AG10803 (cell line): ENCODE data around the gene RBFOX1.

Source experiments
- DNase-seq: peaks from one replicate; pipeline ENCODE4 v3.0.0; 2010; ENCODE audit warnings: low read depth
- H3K4me3 ChIP-seq: 2 replicates; pipeline ENCODE4 v1.5.1; 2011; ENCODE audit warnings: mild to moderate bottlenecking, low read length, control low read depth
- TF ChIP-seq, protein P1 (sequence below): conservative IDR thresholded peaks from 2 replicates; pipeline ENCODE4 v1.5.1; 2011; ENCODE audit warnings: mild to moderate bottlenecking, low read length, control low read depth, inconsistent platforms

RBFOX1 gene

DNA sequence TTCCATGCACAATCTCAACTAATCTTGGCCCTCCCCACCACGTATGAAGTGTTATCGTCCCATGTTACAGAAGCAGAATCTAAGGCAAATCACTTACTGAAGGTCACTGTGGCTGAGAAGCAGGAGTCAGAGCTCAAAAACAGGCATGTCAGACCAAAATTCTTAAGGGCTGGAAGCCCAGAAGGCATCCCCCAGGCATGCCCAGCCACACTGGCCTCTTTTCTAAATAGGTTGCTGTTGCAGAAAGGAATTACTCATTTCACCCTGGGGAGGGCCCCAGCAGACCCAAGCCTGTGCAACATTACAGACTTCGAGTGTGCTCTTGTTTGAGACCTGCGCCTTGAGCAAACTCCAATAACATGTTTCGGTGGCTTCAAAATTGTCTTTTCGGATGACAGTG, 194.1 kb downstream of the RBFOX1 start:
- no peak overlapping the region for H3K4me3 ChIP-seq
- TF ChIP-seq, protein P1, sequence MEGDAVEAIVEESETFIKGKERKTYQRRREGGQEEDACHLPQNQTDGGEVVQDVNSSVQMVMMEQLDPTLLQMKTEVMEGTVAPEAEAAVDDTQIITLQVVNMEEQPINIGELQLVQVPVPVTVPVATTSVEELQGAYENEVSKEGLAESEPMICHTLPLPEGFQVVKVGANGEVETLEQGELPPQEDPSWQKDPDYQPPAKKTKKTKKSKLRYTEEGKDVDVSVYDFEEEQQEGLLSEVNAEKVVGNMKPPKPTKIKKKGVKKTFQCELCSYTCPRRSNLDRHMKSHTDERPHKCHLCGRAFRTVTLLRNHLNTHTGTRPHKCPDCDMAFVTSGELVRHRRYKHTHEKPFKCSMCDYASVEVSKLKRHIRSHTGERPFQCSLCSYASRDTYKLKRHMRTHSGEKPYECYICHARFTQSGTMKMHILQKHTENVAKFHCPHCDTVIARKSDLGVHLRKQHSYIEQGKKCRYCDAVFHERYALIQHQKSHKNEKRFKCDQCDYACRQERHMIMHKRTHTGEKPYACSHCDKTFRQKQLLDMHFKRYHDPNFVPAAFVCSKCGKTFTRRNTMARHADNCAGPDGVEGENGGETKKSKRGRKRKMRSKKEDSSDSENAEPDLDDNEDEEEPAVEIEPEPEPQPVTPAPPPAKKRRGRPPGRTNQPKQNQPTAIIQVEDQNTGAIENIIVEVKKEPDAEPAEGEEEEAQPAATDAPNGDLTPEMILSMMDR, result no peak
- no peak for DNase-seq

DNA sequence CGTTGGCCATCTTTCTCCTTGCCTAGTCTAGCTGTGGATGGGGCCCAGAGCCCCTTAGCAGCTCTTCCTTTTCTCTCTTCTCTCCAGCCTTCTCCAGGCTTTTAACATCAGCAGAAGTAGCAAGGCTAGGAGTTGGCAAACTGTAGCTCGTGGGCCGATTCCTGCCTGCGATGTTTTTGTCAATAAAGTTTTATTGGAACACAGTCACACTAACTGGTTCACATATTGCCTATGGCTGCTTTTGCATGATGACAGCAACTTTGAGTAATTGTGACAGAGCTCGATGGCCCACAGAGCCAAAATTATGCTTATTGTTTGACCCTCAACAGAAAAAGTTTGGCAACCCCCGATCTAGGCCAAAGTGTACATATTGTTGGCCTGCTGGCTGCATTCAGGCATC, 199.9 kb downstream of the RBFOX1 start:
- no peak overlapping the region for H3K4me3 ChIP-seq
- TF ChIP-seq, protein P1, result no peak
- DNase-seq, result no peak

DNA sequence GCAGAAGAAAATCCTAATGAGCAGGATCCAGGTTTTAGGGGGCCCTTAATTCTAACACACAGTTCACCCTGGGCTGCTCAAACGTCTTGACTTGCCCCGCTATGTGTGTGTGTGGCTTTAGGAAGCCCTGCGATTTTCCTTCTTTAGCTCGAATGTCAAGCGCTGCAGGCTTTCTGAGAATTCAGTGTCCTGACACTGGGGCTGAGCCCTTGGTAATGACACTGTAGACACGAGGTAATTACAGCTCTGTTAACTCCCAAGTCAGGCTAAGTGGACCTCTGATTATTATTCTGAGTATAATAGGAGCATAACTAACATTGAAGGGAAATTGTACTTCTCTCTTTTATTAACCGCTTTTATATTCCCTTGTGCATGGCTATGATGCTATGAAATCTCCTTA, 202.1 kb downstream of the RBFOX1 start:
- TF ChIP-seq, protein P1, result no peak
- H3K4me3 ChIP-seq, result no peak overlapping the region
- DNase-seq, result no peak

DNA sequence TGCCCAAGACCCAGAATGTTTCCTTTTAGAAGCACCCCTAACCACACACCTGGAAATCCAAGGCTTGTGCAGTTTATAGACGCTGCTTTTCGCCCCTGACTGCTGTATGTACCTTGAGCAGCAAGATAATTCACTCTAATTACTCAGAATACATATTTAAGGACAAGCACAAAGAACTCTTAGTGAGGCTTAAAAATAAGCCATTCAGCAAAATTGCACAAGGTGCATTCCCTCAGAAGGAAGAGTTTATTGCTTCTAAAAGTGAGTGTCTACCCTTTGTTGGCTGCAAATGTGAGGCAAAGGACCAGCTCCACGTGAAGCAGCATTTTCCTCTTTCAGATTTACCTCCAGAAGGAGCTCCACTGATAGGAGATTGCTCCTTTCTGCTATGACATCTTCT, 208.4 kb downstream of the RBFOX1 start:
- no peak for DNase-seq
- H3K4me3 ChIP-seq, result no peak overlapping the region
- TF ChIP-seq, protein P1, result no peak

DNA sequence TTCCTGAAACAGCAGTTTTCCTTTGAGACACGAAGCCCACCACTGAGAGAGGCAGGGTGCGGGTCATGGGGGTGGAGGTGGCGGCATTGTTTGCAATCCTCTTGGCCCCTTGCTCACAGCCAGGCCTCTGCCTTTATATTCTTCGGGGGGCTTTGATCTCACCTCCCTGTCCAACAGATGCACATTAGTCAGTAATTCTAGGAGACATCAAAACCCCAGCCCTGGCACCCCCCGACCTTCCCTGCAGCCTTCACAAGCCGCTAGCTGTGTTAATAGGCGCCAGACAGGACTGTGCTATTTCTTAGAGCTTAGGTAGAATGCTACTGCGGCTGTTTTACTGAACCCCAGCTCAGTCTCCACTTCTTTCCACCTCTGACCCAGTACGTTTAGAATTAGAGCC, 212.6 kb downstream of the RBFOX1 start:
- no peak for DNase-seq
- no peak overlapping the region for H3K4me3 ChIP-seq
- TF ChIP-seq, protein P1, result no peak

DNA sequence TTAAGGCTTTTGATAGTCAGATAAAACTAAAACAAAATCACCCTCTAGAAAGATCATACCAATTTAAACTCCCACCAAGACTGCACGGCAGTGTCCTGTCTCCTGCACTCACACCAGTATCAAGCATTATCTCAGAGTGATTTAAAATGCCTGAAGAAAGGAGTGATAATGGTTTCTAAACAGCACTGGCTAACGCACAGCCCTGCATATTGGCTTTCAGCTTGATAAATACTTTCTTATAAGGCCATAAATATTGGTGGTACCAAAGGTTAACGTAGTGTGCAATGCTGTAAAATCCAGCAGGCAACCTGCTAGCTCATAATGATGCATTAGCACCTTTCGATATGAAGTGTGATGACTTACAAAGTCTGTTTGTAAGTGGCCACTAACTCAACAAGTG, 214.3 kb downstream of the RBFOX1 start:
- DNase-seq, result no peak
- TF ChIP-seq, protein P1, result no peak
- no peak overlapping the region for H3K4me3 ChIP-seq

DNA sequence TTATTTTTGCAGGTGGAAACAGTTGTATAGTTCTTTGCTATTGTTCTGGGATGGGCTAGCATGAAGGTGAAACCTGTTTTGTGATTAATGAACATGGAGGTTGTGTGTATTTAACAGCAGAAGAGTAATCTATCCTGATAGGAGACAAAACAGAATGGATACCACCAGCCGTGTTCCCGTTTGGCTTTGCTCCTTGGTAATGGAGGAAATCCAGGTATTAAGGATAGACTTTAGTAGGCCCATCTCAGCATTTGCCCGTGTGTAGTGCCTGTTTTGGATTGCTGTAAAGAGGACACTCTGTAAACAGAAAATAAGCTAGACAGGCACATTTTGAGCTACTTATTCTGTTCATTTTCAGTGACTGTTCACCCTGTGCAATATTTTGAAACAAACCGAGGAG, 215.1 kb downstream of the RBFOX1 start:
- no peak overlapping the region for H3K4me3 ChIP-seq
- no peak for DNase-seq
- TF ChIP-seq, protein P1, result no peak
